Calu3 (cell line): ENCODE measurements around the gene TRAPPC14. TPM values are rescaled to one million over a fixed set of nuclear protein-coding genes. Genes with fewer than 3 reads are reported as not detected.
"Not testable (repeated sequence)": the region's sequence is repeated elsewhere in the genome, so short reads cannot be mapped to it uniquely, and the experiment has no call there.

ENCODE experiments used
- Bru-seq: library from RNA; stranded (reverse); fragments of 400-500 nt; gene quantifications from one replicate; lab custom pipeline; 2021; lab: Mats Ljungman, UMichigan
- BruChase-seq, 2 experiments: library from RNA; stranded (reverse); fragments of 400-500 nt; gene quantifications; one replicate each; lab custom pipeline; 2021; lab: Mats Ljungman, UMichigan
- BruUV-seq: library from RNA; stranded (reverse); fragments of 400-500 nt; replicated peaks from 2 replicates; lab custom pipeline; 2021; lab: Mats Ljungman, UMichigan
- CTCF ChIA-PET: fragments of 300-600 bp; sonication (Branson Sonifier 250); formaldehyde crosslinking; loops from one replicate; lab custom pipeline; 2022; ENCODE audit warnings: antibody characterized with exemption; lab: Charles Lee
- DNase-seq: peaks from one replicate; pipeline ENCODE4 v3.0.0; 2022
- H3K27ac Mint-ChIP-seq: one replicate; pipeline ENCODE4 v1.8.0; 2022; ENCODE audit warnings: mixed read lengths; ENCODE audit not compliant: unreplicated experiment
- H3K27me3 Mint-ChIP-seq: one replicate; pipeline ENCODE4 v1.8.0; 2022; ENCODE audit warnings: mixed read lengths; ENCODE audit not compliant: unreplicated experiment
- H3K36me3 Mint-ChIP-seq: one replicate; pipeline ENCODE4 v1.8.0; 2022; ENCODE audit warnings: mild to moderate bottlenecking, moderate library complexity, mixed read lengths; ENCODE audit not compliant: insufficient read depth, unreplicated experiment
- H3K4me1 Mint-ChIP-seq: one replicate; pipeline ENCODE4 v1.8.0; 2022; ENCODE audit warnings: mild to moderate bottlenecking, low read depth, mixed read lengths; ENCODE audit not compliant: unreplicated experiment
- H3K4me3 Mint-ChIP-seq: one replicate; pipeline ENCODE4 v1.8.0; 2022; ENCODE audit warnings: mild to moderate bottlenecking, low read depth, moderate library complexity, mixed read lengths; ENCODE audit not compliant: unreplicated experiment
- H3K9me3 Mint-ChIP-seq: one replicate; pipeline ENCODE4 v1.8.0; 2022; ENCODE audit warnings: low read depth, mixed read lengths; ENCODE audit not compliant: unreplicated experiment
- CTCF ChIP-seq: fragments of 200-600 bp; IDR thresholded peaks from one replicate; pipeline ENCODE4 v1.8.0; 2022; ENCODE audit warnings: antibody characterized with exemption; ENCODE audit not compliant: unreplicated experiment
- intact Hi-C: fragments of 100-400 bp; cut with micrococcal nuclease; formaldehyde crosslinking; loops from one replicate; pipeline ENCODE4 v1.10.0; 2022; ENCODE audit not compliant: unreplicated experiment
- long read RNA-seq: library from polyadenylated mRNA; stranded (forward); transcript quantifications from one replicate; pipeline ENCODE4 v2.0.0, GENCODE V29; 2022
- total RNA-seq: library from RNA; stranded (reverse); gene quantifications from 2 replicates; pipeline ENCODE4 v1.2.3, GENCODE V29; 2022

TRAPPC14 gene, protein sequence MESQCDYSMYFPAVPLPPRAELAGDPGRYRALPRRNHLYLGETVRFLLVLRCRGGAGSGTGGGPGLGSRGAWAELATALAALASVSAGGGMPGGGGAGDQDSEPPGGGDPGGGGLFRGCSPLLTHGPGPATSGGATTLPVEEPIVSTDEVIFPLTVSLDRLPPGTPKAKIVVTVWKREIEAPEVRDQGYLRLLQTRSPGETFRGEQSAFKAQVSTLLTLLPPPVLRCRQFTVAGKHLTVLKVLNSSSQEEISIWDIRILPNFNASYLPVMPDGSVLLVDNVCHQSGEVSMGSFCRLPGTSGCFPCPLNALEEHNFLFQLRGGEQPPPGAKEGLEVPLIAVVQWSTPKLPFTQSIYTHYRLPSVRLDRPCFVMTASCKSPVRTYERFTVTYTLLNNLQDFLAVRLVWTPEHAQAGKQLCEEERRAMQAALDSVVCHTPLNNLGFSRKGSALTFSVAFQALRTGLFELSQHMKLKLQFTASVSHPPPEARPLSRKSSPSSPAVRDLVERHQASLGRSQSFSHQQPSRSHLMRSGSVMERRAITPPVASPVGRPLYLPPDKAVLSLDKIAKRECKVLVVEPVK
- total RNA-seq (17.4 and 17.5 TPM in 2 replicates), Bru-seq, nascent RNA (percentile 55 among the genes with signal in this experiment), BruChase-seq, experiment 1, labeled RNA remaining after a 6-hour chase (percentile 59 among the genes with signal in this experiment), BruChase-seq, experiment 2, labeled RNA remaining after a 2-hour chase (percentile 63 among the genes with signal in this experiment)
- long read RNA-seq, partial matches to known transcripts: 1 of 4 reads
- long read RNA-seq, other reads (novel, unspliced or antisense): 1 of 4 reads

GRCh38 chr7:100158229-100159098, at the start of gene TRAPPC14:
Gene TRAPPC14, minus strand, starts transcription at chr7:100158723. Its CDS starts 224 bp downstream, at chr7:100158499.
- intact Hi-C loops: no loop called here
- H3K27ac Mint-ChIP-seq: peak within 1 kb of the TSS; percentile 60
- CTCF ChIA-PET: no interaction called here
- DNase-seq: peak; percentile 92
- H3K4me1 Mint-ChIP-seq: no peaks in the 10 kb centered on the region
- no peak for TF ChIP-seq CTCF
- BruUV-seq: no TSS peak
- H3K36me3 Mint-ChIP-seq: peaks cover 38% of the 10 kb centered on the region
- no peaks in the 10 kb centered on the region for H3K27me3 Mint-ChIP-seq
- H3K9me3 Mint-ChIP-seq: no peaks in the 10 kb centered on the region
- H3K4me3 Mint-ChIP-seq: peak within 1 kb of the TSS; percentile 70

- no peak for TF ChIP-seq CTCF
- Mint-ChIP-seq H3K27ac (no peak overlapping the region), H3K27me3 (peaks cover 51% of the 10 kb centered on the region), H3K9me3 (no peaks in the 10 kb centered on the region), H3K4me1 (no peaks in the 10 kb centered on the region), H3K36me3 (no peaks in the 10 kb centered on the region), H3K4me3 (no peak overlapping the region)
- CTCF ChIA-PET: no interaction called here
- BruUV-seq: no TSS peak
- intact Hi-C loops: no loop called here
- DNase-seq: no peak
Measured at GRCh38 chr7:100204454-100204853, 45.9 kb upstream of the TRAPPC14 start.

DNA sequence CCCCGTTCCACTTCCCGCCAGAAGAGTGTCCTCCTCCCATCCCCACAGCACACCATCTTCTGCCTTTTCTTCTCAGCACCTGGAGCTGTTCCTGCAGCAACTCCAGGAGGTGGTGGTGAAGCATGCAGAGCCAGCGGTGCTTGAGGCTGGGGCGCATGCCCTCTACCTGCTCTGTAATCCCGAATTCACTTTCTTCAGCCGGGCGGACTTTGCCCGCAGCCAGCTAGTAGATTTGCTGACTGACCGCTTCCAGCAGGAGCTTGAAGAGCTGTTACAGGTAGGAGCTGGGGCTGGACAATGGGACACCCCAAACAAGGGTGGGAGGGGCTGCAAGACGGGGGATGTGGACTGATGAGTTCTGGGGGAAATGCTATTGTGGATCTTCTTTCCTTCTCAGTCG, 42.2 kb upstream of the TRAPPC14 start:
- no peak for TF ChIP-seq CTCF
- Mint-ChIP-seq H3K4me1 (no peaks in the 10 kb centered on the region), H3K36me3 (no peaks in the 10 kb centered on the region), H3K27me3 (peaks cover 62% of the 10 kb centered on the region), H3K4me3 (no peak overlapping the region), H3K27ac (no peak overlapping the region), H3K9me3 (no peaks in the 10 kb centered on the region)
- BruUV-seq: no TSS peak
- DNase-seq: no peak
- CTCF ChIA-PET: interaction anchor here (0.5 kb wide), 1 partner anchor 15 kb away, joined by 3 read pairs; no protein-coding TSS in a partner anchor
- intact Hi-C loops: no loop called here

DNA sequence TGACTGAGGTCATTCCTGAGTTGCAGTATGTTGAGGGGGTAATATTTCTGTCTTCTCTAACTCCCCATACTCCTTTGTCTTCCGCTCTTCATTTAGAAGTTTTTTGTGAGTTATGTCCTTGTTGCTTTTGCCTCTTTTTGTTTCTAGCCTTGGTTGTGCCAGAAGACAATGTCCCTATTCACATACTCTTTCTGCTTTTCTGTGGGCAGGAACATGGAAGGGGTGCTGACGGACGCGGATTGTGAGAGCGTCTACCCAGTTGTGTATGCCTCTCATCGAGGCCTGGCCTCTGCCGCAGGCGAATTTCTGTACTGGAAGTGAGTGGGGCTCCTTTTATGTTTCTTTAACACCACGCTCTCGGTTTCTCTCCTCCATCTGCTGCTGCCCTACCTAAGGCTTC, 39.7 kb upstream of the TRAPPC14 start:
- Mint-ChIP-seq H3K27ac (no peak overlapping the region), H3K4me1 (no peaks in the 10 kb centered on the region), H3K27me3 (peaks cover 62% of the 10 kb centered on the region), H3K36me3 (no peaks in the 10 kb centered on the region), H3K4me3 (no peak overlapping the region), H3K9me3 (no peaks in the 10 kb centered on the region)
- intact Hi-C loops: no loop called here
- BruUV-seq: no TSS peak
- no peak for TF ChIP-seq CTCF
- no peak for DNase-seq
- CTCF ChIA-PET: no interaction called here

DNA sequence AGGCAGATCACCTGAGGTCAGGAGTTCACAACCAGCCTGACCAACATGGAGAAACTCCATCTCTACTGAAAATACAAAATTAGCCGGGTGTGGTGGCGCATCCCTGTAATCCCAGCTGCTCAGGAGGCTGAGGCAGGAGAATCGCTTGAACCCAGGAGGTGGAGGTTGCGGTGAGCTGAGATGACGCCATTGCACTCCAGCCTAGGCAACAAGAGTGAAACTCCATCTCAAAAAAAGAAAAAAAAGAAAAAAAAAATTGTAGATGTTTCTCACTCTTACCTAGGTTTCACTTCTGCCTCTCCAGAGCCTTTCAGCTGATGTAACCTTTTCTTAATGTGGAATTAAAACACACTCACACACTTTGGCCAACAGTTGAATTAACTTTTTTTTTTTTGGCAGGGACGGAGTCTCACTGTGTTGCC, 37.4 kb upstream of the TRAPPC14 start:
- H3K4me1 Mint-ChIP-seq, intact Hi-C loops, H3K9me3 Mint-ChIP-seq, DNase-seq, CTCF ChIA-PET, H3K27ac Mint-ChIP-seq, BruUV-seq, H3K4me3 Mint-ChIP-seq, H3K36me3 Mint-ChIP-seq: not testable (repeated sequence)
- H3K27me3 Mint-ChIP-seq: peaks cover 41% of the 10 kb centered on the region
